HG03103 (cell line): ENCODE results near the gene ALG2.
A peak's percentile ranks its signal among the peaks of the same experiment; 100 is the strongest.
"Not testable (repeated sequence)": the region's sequence is repeated elsewhere in the genome, so short reads cannot be mapped to it uniquely, and the experiment has no call there.

Source experiments
- ATAC-seq: cut with Tn5 transposase; IDR thresholded peaks from one replicate; pipeline ENCODE4 v1.9.1; 2021; ENCODE audit warnings: low read depth; ENCODE audit not compliant: unreplicated experiment

Gene ALG2

DNA sequence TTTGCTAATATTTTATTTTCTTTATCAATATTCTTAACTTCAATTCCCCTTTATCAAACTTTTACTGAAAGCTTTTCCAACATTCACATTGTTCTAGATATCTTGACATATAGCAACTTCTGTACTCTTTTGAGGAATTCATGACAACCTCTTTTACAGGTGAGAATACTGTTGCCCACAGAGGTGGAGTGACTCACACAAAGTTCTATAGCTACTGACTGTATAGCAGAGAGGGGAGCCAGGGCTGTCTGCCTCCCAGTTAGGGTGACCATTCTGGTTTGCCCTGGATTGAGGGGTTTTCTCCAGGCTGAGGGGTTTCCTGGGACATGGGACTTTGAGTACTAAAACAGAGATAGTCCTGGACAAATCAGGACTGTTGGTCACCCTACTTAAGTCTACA lies 16.6 kb upstream of the ALG2 start:
- no peak for ATAC-seq

DNA sequence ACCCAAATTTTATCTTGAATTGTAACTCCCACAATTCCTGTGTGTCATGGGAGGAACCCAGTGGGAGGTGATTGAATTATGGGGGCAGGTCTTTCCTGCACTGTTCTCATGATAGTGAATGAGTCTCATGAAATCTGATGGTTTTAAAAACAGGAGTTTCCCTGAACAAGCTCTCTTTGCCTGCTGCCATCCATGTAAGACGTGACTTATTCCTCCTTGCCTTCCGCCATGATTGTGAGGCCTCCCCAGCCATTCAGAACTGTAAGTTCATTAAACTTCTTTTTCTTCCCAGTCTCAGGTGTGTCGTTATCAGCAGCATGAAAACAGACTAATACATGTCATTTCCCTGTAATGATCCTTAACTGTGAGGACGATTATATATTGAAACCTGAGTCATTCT lies 16.1 kb upstream of the ALG2 start:
- not testable (repeated sequence) for ATAC-seq

DNA sequence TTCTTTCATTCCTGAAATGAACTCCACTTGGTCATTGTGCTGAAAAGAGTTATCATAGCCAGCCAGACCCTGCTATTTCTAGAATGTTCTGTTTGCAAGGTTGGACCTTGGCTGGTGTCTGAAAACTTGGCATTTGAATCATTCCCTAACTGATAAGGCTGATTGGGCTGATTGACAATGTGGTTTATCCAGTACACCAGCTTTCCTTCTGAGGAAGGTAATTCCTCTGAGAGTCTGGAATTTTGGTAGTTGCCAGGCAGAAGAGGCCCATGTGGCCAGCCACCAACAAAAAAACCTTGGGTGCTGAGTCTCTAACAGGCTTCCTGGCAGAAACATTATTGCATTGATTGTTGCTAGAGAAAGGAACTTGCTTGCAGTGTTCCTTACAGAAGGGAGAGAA lies 15.6 kb upstream of the ALG2 start:
- ATAC-seq: no peak

DNA sequence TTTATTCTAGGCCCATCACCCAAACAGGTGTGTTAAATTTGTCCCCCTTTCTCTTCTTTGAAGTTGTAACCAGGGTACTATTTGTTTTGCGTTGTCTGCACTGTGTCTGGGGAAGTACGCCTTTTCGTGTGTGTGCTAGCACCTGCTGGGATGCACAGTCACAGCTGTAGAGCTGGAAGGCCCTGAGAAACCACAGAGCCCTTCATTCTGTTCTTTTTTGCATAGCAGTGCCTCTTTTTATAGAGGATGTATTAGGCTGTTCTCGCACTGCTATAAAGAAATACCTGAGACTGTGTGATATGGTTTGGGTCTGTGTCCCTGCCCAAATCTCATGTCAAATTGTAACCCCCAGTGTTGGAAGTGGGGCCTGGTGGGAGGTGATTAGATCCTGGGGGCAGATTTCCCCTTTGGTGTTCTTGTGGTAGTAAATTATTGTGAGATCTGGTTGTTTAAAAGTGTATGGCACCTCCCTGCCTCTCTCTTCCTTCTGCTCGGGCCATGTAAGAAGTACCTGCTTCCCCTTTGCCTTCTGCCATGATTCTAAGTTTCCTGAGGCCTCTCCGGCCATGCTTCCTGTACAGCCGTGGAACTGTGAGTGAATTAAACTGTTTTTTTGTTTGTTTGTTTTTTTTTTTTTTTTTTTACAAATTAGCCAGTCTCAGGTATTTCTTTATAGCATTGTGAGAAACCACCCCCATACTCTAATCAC lies 14.3 kb upstream of the ALG2 start:
- ATAC-seq: peak; percentile 95

DNA sequence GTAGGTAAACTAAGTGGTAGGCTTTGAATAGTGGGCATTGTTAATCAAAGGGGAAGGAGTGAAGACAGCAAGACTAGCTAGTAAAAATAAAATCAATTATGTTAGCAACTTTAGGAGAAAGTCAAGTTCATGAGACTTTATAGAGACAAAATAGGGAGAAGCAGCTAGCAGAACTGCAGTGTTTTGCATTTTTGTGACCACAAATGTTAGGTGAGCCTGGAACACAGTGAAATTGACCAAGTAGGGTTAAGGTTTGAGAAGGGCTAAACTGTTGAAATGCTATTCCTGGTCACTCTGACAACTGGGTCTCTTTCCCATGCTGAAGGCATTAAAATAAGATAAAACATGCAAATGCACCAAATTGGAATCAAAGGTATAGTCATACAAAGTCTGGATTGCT lies 13.3 kb upstream of the ALG2 start:
- no peak for ATAC-seq

DNA sequence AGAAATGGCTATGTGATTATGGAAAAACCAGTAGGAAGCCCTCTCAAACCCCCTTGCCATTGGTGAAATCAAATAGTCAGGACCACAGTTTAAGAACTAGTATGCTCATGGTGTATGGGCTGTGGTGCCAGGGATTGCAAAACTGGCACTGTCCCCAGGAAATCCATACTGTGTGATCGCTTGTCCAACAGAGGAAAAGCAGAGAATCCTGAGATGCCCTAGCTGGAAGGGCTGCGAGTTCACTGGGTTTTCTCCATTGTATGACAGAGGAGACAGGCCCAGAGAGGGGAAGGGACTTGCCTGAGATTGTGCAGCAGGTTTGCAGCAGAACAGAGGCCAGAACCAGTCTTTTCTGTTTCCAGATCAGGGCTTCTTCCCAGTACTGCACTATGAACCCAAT lies 12.9 kb upstream of the ALG2 start:
- no peak for ATAC-seq

DNA sequence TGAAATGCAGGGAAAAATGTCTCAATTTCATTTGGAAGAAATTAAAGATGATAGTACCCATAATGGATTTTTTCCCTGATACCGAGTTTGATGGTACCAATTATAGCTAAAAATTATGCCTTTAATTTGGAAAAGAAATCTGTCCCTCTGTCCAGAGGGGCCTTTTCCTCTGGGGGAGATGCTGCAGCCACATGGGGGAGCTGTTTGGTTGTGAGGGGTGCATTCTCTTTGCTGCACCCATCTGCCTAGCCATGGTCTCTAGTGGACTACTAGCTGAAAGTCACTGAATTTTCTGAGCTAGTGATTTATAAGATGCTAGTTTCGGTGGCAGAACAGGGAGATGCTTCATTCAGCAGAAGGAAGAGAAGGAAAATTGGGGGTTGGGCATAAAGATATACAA lies 10.0 kb upstream of the ALG2 start:
- ATAC-seq: no peak

DNA sequence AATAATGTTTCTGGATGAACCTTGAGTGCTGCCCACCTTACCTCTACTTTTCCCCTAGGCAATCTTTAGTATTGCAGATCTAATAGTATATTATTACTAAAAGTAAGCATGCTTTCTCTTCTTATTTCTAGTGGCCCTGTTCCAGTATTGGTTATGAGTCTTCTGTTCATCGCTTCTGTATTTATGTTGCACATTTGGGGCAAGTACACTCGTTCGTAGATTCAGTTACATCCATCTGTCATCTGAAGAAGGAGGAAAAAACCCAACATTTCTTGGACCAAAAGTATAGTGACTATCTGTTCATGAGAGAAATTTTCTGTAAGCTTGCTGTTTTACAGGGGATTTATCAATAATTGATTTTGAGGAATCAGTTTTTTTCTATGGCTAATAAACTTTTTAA lies 8.5 kb upstream of the ALG2 start:
- ATAC-seq: no peak

DNA sequence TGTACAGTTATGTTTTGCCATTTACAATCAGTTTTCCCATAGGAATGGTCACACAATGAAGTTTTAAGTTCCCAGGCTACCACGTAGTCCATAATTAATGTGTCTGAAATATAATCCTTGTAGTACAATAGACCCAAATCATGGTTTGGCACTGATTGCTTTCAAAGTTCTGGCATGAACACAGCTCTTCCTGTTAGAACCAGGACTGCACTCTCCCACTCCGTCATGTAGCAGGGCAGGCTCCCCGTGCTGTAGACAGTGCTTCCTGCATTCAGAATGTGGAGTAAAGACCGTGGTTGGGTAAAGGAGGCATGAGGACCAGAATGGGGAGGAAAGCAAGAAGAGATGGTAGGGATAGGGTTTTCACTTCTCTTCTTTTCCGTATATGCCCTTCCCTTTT lies 4.3 kb upstream of the ALG2 start:
- ATAC-seq: no peak

DNA sequence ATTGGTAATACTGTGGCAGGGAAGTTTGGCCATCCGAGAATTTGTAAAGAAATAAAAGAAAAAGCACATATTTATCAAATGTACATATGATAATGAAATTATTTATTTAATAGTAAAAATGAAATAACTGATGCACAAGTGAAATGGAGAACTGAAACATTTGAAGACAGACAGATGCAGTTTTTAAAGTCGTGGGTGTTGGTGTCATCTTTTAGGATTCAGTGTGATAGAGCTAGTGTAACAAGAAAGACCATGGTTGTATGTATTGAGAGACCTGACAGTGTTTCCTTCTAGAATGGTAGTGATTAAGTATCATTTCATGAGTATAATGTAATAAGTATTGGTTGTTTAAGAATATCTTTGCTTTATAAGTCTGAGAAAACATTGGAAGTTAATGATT lies 2.7 kb upstream of the ALG2 start:
- ATAC-seq: no peak

DNA sequence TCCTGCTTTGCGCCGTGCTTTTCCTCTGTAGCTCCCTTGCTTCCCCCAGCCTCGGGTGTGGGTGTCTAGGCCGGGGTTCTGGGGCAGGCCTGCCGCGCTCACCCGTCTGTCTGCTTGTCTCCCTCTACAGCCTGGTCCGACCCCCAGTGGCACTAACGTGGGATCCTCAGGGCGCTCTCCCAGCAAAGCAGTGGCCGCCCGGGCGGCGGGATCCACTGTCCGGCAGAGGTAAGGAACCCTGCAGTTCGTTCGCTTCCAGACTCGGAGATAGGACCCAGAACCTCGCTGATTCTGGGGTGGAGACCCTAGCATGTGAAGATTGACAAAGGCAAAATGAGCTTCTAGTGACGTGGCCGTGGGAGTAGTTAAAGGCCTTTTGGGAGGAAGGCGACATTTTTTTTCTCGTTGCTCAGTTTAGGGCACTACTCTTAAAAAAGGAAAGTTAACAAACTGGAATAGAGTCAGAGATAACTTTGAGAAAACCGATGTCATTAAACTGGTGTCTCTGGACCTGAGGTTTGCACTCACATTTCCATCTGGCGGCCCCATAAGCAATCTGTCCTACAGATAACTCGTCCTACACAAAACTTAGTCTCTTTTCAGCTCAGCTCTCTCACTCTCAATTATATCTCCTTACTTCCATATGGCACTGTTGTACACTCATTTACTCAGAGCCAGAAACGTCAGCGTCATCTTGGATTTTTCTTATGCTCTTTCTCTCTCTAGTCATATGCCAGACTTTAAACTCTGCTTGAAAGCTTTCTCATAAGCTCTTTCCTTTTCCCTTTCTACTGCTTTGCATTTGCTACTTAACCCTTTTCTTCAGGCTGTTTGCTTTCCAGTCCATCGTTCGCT lies 901 bp upstream of the ALG2 start:
- ATAC-seq: peak; percentile 22

DNA sequence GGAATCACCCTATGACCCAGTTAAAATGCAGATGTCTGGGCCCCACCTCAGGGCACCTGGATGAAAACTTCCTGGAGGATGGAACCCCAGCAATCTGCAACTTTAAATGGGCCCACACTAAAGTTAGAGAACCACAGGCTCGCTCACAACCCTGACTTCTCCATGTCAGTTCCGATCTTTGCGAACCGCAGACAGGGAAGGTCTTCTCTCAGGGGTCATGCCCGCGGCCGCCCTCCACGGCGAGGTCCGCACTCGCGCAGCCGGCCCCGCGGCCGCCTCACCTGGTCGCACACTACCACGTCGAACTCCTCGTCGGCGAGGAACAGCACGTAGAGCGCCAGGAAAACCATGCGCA lies 499 bp downstream of the ALG2 start:
- ATAC-seq: peak; percentile 14

DNA sequence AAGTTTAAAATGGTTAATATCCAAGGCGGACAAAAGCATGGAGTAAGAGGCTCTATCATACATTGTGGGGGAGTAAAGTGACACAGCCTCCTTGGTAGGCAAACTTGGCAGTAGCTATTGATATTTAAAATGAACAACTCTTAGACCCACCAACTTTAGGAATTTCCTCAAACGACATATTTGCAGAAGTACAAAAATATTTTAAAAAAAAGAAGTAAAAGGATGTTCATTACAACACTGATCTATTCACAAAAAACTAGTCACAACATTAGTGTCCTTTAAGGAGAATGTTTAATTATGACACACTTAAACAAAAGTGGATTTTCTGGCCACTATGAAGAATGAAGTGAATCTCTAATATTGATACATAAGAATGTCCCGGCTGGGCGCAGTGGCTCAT lies 1.7 kb downstream of the ALG2 start:
- ATAC-seq: no peak

DNA sequence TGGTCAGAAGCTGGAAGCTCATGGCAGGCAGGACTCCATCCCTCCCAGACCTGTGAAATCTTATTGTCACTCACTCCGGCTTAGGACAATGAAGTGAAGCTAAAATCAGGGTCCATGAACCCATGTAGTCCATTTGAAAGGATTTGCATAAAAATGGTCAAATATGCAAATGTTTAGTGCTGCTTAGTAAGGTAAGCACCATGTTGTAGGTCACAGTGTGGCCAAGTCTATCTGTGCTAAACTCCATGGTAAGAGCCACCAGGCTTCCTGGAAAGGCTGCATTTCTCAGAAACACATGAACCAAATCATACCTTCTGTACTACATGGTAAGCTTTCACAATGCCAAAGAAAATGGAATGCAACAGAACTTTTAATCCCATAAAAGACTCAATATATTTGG lies 5.7 kb downstream of the ALG2 start:
- no peak for ATAC-seq

DNA sequence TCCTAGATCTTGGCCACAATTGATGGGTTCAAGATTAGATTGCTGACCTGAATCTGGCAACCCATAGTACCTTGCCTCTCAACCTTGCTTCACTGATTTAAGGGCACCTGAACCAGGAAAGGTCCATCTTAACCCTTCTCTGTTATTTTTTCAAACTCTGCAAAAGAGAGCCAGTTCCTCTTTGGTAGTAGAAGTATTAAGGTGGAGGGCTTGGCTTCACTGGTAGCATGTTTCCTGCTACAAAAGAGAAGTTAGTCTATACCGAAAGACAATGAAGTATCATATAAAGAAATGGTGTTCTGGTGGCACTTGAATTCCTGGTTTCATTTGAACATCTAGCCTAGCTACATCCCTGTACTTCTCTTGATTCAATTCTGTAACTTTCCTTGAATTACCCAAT lies 8.5 kb downstream of the ALG2 start:
- ATAC-seq: no peak

DNA sequence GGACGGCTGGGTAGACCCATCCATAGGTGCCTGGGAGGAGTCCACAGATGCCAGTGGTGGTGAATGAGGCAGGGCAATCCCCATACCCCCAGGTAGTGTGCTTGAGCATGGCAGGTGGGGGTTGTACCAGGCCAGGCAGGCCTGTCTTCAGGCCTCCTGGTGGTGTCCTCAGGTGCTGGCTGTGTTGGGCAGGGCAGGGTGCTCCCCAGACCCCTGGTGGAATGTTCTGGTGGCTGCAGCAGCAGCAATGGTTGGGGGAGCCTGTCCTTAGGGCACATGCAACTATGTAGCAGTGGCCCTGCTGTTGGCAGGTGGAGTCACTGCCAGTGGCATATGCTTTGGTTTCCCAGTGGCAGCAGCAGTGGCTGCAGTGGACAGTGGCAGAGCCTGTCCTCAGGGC lies 10.0 kb downstream of the ALG2 start:
- no peak for ATAC-seq

DNA sequence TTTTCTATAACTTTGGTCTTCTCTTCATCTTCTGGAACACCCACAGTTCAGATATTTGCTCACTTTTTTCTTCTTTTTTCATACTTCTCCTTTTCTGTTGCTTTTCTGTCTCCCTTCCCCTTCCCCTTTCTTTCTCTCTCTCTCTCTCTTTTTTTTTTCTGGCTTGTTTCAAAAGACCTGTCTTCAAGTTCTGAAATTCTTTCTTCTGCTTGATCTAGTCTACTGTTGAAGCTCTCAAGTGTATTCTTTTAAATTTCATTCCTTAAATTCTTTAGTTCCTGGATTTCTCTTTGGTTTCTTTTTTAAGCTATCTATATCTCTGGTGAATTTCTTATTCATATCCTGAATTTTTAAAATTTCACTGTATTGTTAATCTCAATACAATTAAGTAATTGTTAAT lies 11.2 kb downstream of the ALG2 start:
- no peak for ATAC-seq

DNA sequence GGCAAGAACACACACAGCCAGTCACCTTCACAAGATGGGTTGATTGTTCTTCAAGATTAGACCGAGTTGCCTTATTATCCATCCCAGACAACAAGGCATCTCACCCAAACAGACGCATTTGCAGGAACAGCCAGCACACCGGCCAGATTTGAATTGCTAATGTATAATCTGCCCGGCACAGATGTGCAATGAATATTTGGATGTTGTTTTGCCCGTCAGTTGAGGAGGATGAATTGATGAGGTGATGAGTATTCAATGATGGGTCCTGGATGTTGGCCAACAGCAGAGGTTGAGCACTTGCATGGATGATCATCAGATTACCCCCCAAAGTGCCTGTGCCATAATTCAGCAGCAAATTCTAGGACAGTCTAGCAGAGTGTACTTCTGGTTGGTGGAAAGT lies 20.1 kb downstream of the ALG2 start:
- ATAC-seq: no peak

DNA sequence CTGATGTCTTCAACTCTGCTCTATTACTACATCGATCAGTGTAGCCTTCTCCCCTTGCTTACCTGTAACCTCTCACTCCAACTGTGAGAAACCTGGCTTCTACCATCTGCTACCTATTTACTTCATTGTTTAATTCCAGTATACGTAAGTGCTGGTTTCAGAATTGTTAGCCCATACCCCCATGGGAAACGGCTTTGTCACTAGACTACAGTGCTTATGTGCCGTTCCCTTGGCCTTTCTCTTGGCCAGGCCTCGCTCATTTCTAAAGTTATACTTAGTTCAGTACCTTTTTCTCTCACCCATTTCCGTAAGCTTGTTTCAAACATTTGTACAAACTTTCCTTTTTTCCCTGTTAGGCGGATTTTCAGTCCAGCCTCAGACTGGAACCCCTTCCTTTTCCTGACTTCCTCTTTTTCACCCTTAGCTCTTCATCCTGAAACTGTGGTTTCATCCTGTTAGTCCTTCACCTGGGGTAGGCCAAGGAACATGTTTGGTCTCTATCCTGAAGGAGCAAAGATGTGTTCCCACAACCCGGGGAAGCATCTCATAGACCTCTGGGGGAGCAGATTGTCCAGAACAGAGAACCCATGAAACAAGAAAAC lies 21.7 kb downstream of the ALG2 start:
- ATAC-seq: no peak

DNA sequence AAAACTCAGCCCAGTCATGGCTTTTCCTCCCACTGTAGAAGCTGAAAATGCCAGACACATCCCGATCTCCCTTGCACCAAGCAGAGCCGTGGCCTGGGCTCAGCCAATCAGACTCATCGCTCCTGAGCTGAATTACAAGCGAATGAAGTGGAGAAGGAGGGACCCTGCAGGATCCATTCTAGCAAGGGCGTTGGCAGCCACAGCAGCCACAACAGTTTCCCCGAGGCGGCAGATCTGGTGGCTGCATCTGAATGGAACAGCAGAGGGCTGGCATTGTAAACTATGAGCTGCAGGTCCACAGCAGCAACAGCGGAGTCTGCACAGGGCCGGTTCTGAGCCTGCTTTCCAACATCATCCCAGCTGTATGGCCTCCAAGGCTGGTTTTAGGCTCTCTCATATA lies 23.8 kb downstream of the ALG2 start:
- no peak for ATAC-seq

DNA sequence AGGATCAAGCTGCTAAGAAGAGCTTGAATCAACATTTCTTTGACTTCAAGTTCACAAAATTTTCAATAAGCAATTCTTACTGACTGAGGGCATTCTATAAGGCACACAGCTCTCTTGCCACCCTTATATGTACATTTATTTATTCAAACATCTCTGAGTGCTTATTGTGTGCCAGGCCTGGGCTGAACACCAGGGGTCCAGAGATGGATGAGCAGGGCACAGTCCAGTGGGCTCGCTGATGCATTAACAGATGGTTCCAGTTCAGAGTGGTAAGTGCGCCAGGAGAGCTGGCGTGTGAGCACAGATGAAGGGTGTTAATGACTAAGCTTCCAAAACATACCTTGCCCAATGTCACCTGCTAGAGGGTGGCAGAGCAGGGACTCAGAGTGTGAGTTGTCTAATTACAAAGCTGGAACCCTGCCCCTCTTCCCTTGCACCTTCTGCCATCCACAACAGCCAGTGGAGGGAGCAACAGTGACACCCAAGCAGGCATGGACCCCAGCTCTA lies 24.6 kb downstream of the ALG2 start:
- no peak for ATAC-seq

DNA sequence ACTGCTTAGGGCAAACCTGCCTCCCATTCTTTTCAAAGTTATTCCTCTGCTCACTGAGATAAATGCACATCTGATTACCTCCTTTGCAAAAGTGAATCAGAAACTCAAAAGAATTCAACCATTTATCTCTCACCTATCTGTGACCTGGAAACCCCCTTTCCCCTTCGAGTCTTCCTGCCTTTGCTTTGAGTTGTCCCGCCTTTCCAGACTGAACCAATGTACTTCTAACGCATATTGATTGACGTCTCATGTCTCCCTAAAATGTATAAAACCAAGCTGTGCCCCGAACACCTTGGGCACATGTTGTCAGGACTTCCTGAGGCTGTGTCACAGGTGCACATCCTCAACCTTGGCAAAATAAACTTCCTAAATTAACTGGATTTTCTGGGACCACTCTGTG lies 25.3 kb downstream of the ALG2 start:
- not testable (repeated sequence) for ATAC-seq
